Ectodermal cell (in vitro differentiated cells): Measurements from ENCODE around the gene PCNX2.

ENCODE experiments used
- H3K27ac ChIP-seq: 2 replicates; pipeline ENCODE4 v1.7.0; 2013; ENCODE audit warnings: mild to moderate bottlenecking, low read depth, low read length; ENCODE audit not compliant: insufficient read depth, poor library complexity, severe bottlenecking
- H3K27me3 ChIP-seq: 2 replicates; pipeline ENCODE4 v1.7.0; 2013; ENCODE audit warnings: mild to moderate bottlenecking, low read length; ENCODE audit not compliant: insufficient read depth, control insufficient read depth, poor library complexity, severe bottlenecking
- H3K36me3 ChIP-seq: one replicate; pipeline ENCODE4 v1.7.0; 2013; ENCODE audit warnings: low read length; ENCODE audit not compliant: control insufficient read depth, insufficient read depth
- H3K4me1 ChIP-seq: one replicate; pipeline ENCODE4 v1.7.0; 2013; ENCODE audit warnings: low read length; ENCODE audit not compliant: control insufficient read depth, insufficient read depth
- H3K4me3 ChIP-seq: 2 replicates; pipeline ENCODE4 v1.7.0; 2013; ENCODE audit warnings: low read depth, low read length, control low read depth; ENCODE audit not compliant: insufficient read depth
- H3K9me3 ChIP-seq: 2 replicates; pipeline ENCODE4 v1.7.0; 2013; ENCODE audit warnings: mild to moderate bottlenecking, low read length, moderate library complexity; ENCODE audit not compliant: control insufficient read depth
- WGBS, 2 experiments: methylation state at CpG; one replicate each; pipeline ENCODE4 v1.1.7; 2013; ENCODE audit warnings: missing lambda C conversion rate in 2 of 2; 5-methylcytosine and 5-hydroxymethylcytosine counted together

Gene PCNX2

GRCh38 chr1:233170741-233171140 is 124.8 kb downstream of the PCNX2 start:
- H3K4me3 ChIP-seq = no peak overlapping the region
- 96% methylated on average over 6 to 9 of the region's 9 CpGs for WGBS, 2 experiments
- no peaks in the 10 kb centered on the region for H3K9me3 ChIP-seq
- H3K4me1 ChIP-seq = no peaks in the 10 kb centered on the region
- H3K27me3 ChIP-seq = no peaks in the 10 kb centered on the region
- H3K27ac ChIP-seq = no peak overlapping the region
- no peaks in the 10 kb centered on the region for H3K36me3 ChIP-seq

GRCh38 chr1:233168384-233168783 is 127.1 kb downstream of the PCNX2 start:
- H3K27me3 ChIP-seq = no peaks in the 10 kb centered on the region
- H3K36me3 ChIP-seq = no peaks in the 10 kb centered on the region
- WGBS, 2 experiments = 100% methylated on average over 1 of the region's 1 CpG; no CpG with 5 or more reads in 1 of the 2 experiments
- no peaks in the 10 kb centered on the region for H3K9me3 ChIP-seq
- no peaks in the 10 kb centered on the region for H3K4me1 ChIP-seq
- H3K27ac ChIP-seq = no peak overlapping the region
- no peak overlapping the region for H3K4me3 ChIP-seq

- H3K4me1 ChIP-seq = no peaks in the 10 kb centered on the region
- no peak overlapping the region for H3K27ac ChIP-seq
- WGBS, 2 experiments = 89 to 93% methylated on average over 4 of the region's 4 CpGs
- no peak overlapping the region for H3K4me3 ChIP-seq
- no peaks in the 10 kb centered on the region for H3K27me3 ChIP-seq
- H3K36me3 ChIP-seq = no peaks in the 10 kb centered on the region
- no peaks in the 10 kb centered on the region for H3K9me3 ChIP-seq
These were observed 128.6 kb downstream of the PCNX2 start for GRCh38 chr1:233166896-233167295.

GRCh38 chr1:233163696-233164095 is 131.8 kb downstream of the PCNX2 start:
- H3K4me3 ChIP-seq = no peak overlapping the region
- H3K27ac ChIP-seq = no peak overlapping the region
- H3K27me3 ChIP-seq = no peaks in the 10 kb centered on the region
- 89 to 93% methylated on average over 1 of the region's 1 CpG for WGBS, 2 experiments
- no peaks in the 10 kb centered on the region for H3K9me3 ChIP-seq
- H3K4me1 ChIP-seq = no peaks in the 10 kb centered on the region
- H3K36me3 ChIP-seq = no peaks in the 10 kb centered on the region

GRCh38 chr1:233158322-233158721 is 137.2 kb downstream of the PCNX2 start:
- Histone ChIP-seq H3K4me1 (no peaks in the 10 kb centered on the region), H3K27me3 (no peaks in the 10 kb centered on the region), H3K27ac (no peak overlapping the region), H3K36me3 (no peaks in the 10 kb centered on the region), H3K9me3 (no peaks in the 10 kb centered on the region), H3K4me3 (no peak overlapping the region)

GRCh38 chr1:233157245-233157644 is 138.3 kb downstream of the PCNX2 start:
- H3K4me1 ChIP-seq = no peaks in the 10 kb centered on the region
- H3K4me3 ChIP-seq = no peak overlapping the region
- H3K36me3 ChIP-seq = no peaks in the 10 kb centered on the region
- H3K27ac ChIP-seq = no peak overlapping the region
- no peaks in the 10 kb centered on the region for H3K9me3 ChIP-seq
- no peaks in the 10 kb centered on the region for H3K27me3 ChIP-seq

- Histone ChIP-seq H3K36me3 (no peaks in the 10 kb centered on the region), H3K27ac (no peak overlapping the region), H3K4me1 (no peaks in the 10 kb centered on the region), H3K4me3 (no peak overlapping the region), H3K27me3 (no peaks in the 10 kb centered on the region), H3K9me3 (no peaks in the 10 kb centered on the region)
- 94 to 97% methylated on average over 6 of the region's 6 CpGs for WGBS, 2 experiments
These were observed 143.7 kb downstream of the PCNX2 start for GRCh38 chr1:233151861-233152260.

GRCh38 chr1:233144434-233144833 is 151.1 kb downstream of the PCNX2 start:
- Histone ChIP-seq H3K27me3 (no peaks in the 10 kb centered on the region), H3K4me1 (peaks cover 4% of the 10 kb centered on the region), H3K36me3 (no peaks in the 10 kb centered on the region), H3K4me3 (no peak overlapping the region), H3K27ac (no peak overlapping the region), H3K9me3 (no peaks in the 10 kb centered on the region)
- 100% methylated on average over 2 of the region's 2 CpGs for WGBS, 2 experiments

GRCh38 chr1:233143241-233143640 is 152.3 kb downstream of the PCNX2 start:
- no peaks in the 10 kb centered on the region for H3K36me3 ChIP-seq
- H3K4me1 ChIP-seq = peaks cover 4% of the 10 kb centered on the region
- H3K9me3 ChIP-seq = no peaks in the 10 kb centered on the region
- no peak overlapping the region for H3K4me3 ChIP-seq
- WGBS, 2 experiments = 89 to 90% methylated on average over 4 of the region's 4 CpGs
- H3K27ac ChIP-seq = no peak overlapping the region
- no peaks in the 10 kb centered on the region for H3K27me3 ChIP-seq

GRCh38 chr1:233140974-233141373 is 154.6 kb downstream of the PCNX2 start:
- H3K27me3 ChIP-seq = no peaks in the 10 kb centered on the region
- no peaks in the 10 kb centered on the region for H3K9me3 ChIP-seq
- H3K36me3 ChIP-seq = no peaks in the 10 kb centered on the region
- no peak overlapping the region for H3K4me3 ChIP-seq
- H3K27ac ChIP-seq = no peak overlapping the region
- H3K4me1 ChIP-seq = peaks cover 4% of the 10 kb centered on the region

- no peak overlapping the region for H3K4me3 ChIP-seq
- no peaks in the 10 kb centered on the region for H3K9me3 ChIP-seq
- no peaks in the 10 kb centered on the region for H3K36me3 ChIP-seq
- H3K4me1 ChIP-seq = peaks cover 4% of the 10 kb centered on the region
- H3K27ac ChIP-seq = no peak overlapping the region
- H3K27me3 ChIP-seq = no peaks in the 10 kb centered on the region
- WGBS, 2 experiments = 80% methylated on average over 5 of the region's 5 CpGs
These were observed 155.0 kb downstream of the PCNX2 start for GRCh38 chr1:233140499-233140898.
